ENCODE data around the gene OR4D10. TPM values are rescaled to one million over a fixed set of nuclear protein-coding genes. Genes with fewer than 3 reads are reported as not detected.
"Not testable (repeated sequence)": the region's sequence is repeated elsewhere in the genome, so short reads cannot be mapped to it uniquely, and the experiment has no call there.

OR4D10 gene
- total RNA-seq, result not detected

GRCh38 chr11:59473015-59473414 lies at the start of gene OR4D10:
Gene OR4D10, plus strand, starts transcription at chr11:59473315. Its CDS starts 4,115 bp downstream, at chr11:59477430.
- Mint-ChIP-seq H3K4me1 (ENCODE audit: low read depth) (no peaks in the 10 kb centered on the region), H3K9me3 (no peaks in the 10 kb centered on the region), H3K4me3 (no peak within 1 kb of the TSS), H3K27ac (no peak within 1 kb of the TSS), H3K27me3 (ENCODE audit: low read depth) (peaks cover 21% of the 10 kb centered on the region), H3K36me3 (ENCODE audit: insufficient read depth in 2 of 2) (no peaks in the 10 kb centered on the region)
- no peak for DNase-seq
- no peak for ATAC-seq (replicated peaks in 1 of 2)

GRCh38 chr11:59423835-59424234 lies 49.3 kb upstream of the OR4D10 start:
- Mint-ChIP-seq H3K4me1 (ENCODE audit: low read depth) (no peaks in the 10 kb centered on the region), H3K27me3 (ENCODE audit: low read depth) (peaks cover 7% of the 10 kb centered on the region), H3K4me3 (no peak overlapping the region), H3K9me3 (no peaks in the 10 kb centered on the region), H3K36me3 (ENCODE audit: insufficient read depth in 2 of 2) (no peaks in the 10 kb centered on the region), H3K27ac (no peak overlapping the region)
- ATAC-seq (replicated peaks in 1 of 2) (no peak), DNase-seq (no peak)

GRCh38 chr11:59425131-59425530 lies 48.0 kb upstream of the OR4D10 start:
- H3K4me3 Mint-ChIP-seq, result no peak overlapping the region
- H3K27ac Mint-ChIP-seq, result no peak overlapping the region
- no peaks in the 10 kb centered on the region for H3K9me3 Mint-ChIP-seq
- H3K36me3 Mint-ChIP-seq (ENCODE audit: insufficient read depth in 2 of 2), result no peaks in the 10 kb centered on the region
- H3K4me1 Mint-ChIP-seq (ENCODE audit: low read depth), result no peaks in the 10 kb centered on the region
- no peak for DNase-seq
- peaks cover 15% of the 10 kb centered on the region for H3K27me3 Mint-ChIP-seq (ENCODE audit: low read depth)
- no peak for ATAC-seq (replicated peaks in 1 of 2)

GRCh38 chr11:59426361-59427067 lies 46.6 kb upstream of the OR4D10 start, which contains the start of gene OR5A2:
Gene OR5A2, minus strand, starts transcription at chr11:59426413. Its CDS starts 3,460 bp downstream, at chr11:59422953.
- no peaks in the 10 kb centered on the region for H3K4me1 Mint-ChIP-seq (ENCODE audit: low read depth)
- H3K9me3 Mint-ChIP-seq, result no peaks in the 10 kb centered on the region
- H3K27me3 Mint-ChIP-seq (ENCODE audit: low read depth), result peaks cover 20% of the 10 kb centered on the region
- H3K4me3 Mint-ChIP-seq, result no peak within 1 kb of the TSS
- H3K27ac Mint-ChIP-seq, result no peak within 1 kb of the TSS
- DNase-seq (no peak), ATAC-seq (replicated peaks in 1 of 2) (no peak)
- H3K36me3 Mint-ChIP-seq (ENCODE audit: insufficient read depth in 2 of 2), result no peaks in the 10 kb centered on the region

- Mint-ChIP-seq H3K4me1 (ENCODE audit: low read depth) (no peaks in the 10 kb centered on the region), H3K4me3 (no peak overlapping the region), H3K36me3 (ENCODE audit: insufficient read depth in 2 of 2) (no peaks in the 10 kb centered on the region), H3K27me3 (ENCODE audit: low read depth) (peaks cover 25% of the 10 kb centered on the region), H3K9me3 (no peaks in the 10 kb centered on the region), H3K27ac (no peak overlapping the region)
- DNase-seq, result no peak
- ATAC-seq (replicated peaks in 1 of 2), result no peak
Observed at GRCh38 chr11:59427068-59427382, 46.1 kb upstream of the OR4D10 start.

- Mint-ChIP-seq H3K4me1 (ENCODE audit: low read depth) (no peaks in the 10 kb centered on the region), H3K27ac (no peak overlapping the region), H3K4me3 (no peak overlapping the region), H3K27me3 (ENCODE audit: low read depth) (peaks cover 33% of the 10 kb centered on the region), H3K9me3 (no peaks in the 10 kb centered on the region), H3K36me3 (ENCODE audit: insufficient read depth in 2 of 2) (no peaks in the 10 kb centered on the region)
- DNase-seq, result peak; percentile 36 to 52
- ATAC-seq (replicated peaks in 1 of 2), result peak; percentile 45 to 55
Observed at GRCh38 chr11:59429924-59430516, 43.1 kb upstream of the OR4D10 start.

- Mint-ChIP-seq H3K36me3 (ENCODE audit: insufficient read depth in 2 of 2) (no peaks in the 10 kb centered on the region), H3K9me3 (no peaks in the 10 kb centered on the region), H3K27me3 (ENCODE audit: low read depth) (peaks cover 22% of the 10 kb centered on the region), H3K4me1 (ENCODE audit: low read depth) (no peaks in the 10 kb centered on the region), H3K4me3 (no peak within 1 kb of the TSS), H3K27ac (no peak within 1 kb of the TSS)
- ATAC-seq (replicated peaks in 1 of 2) (no peak), DNase-seq (no peak)
Observed at GRCh38 chr11:59436169-59436568, 36.9 kb upstream of the OR4D10 start, which contains the start of gene OR5A1. Gene OR5A1, plus strand, starts transcription at chr11:59436469. Its CDS starts 6,700 bp downstream, at chr11:59443169.

- Mint-ChIP-seq H3K27ac (no peak overlapping the region), H3K4me3 (no peak overlapping the region), H3K27me3 (ENCODE audit: low read depth) (peaks cover 7% of the 10 kb centered on the region), H3K4me1 (ENCODE audit: low read depth) (no peaks in the 10 kb centered on the region), H3K36me3 (ENCODE audit: insufficient read depth in 2 of 2) (no peaks in the 10 kb centered on the region), H3K9me3 (no peaks in the 10 kb centered on the region)
- DNase-seq, result no peak
- no peak for ATAC-seq (replicated peaks in 1 of 2)
Observed at GRCh38 chr11:59437770-59438169, 35.3 kb upstream of the OR4D10 start.

- not testable (repeated sequence) for DNase-seq; H3K4me3 Mint-ChIP-seq; ATAC-seq (replicated peaks in 1 of 2); H3K27me3 Mint-ChIP-seq (ENCODE audit: low read depth); H3K4me1 Mint-ChIP-seq (ENCODE audit: low read depth); H3K9me3 Mint-ChIP-seq; H3K36me3 Mint-ChIP-seq (ENCODE audit: insufficient read depth in 2 of 2); H3K27ac Mint-ChIP-seq
Observed at GRCh38 chr11:59445624-59446023, 27.5 kb upstream of the OR4D10 start.

- ATAC-seq (replicated peaks in 1 of 2) (no peak), DNase-seq (no peak)
- Mint-ChIP-seq H3K9me3 (peaks cover 0 to 4% of the 10 kb centered on the region in 2 donors), H3K36me3 (ENCODE audit: insufficient read depth in 2 of 2) (peaks cover 0 to 2% of the 10 kb centered on the region in 2 donors), H3K27me3 (ENCODE audit: low read depth) (peaks cover 5% of the 10 kb centered on the region), H3K4me3 (no peak overlapping the region), H3K27ac (no peak overlapping the region), H3K4me1 (ENCODE audit: low read depth) (no peaks in the 10 kb centered on the region)
Observed at GRCh38 chr11:59448484-59448883, 24.6 kb upstream of the OR4D10 start.

- DNase-seq (no peak), ATAC-seq (replicated peaks in 1 of 2) (no peak)
- H3K9me3 Mint-ChIP-seq, result no peaks in the 10 kb centered on the region
- H3K4me1 Mint-ChIP-seq (ENCODE audit: low read depth), result no peaks in the 10 kb centered on the region
- peaks cover 10% of the 10 kb centered on the region for H3K27me3 Mint-ChIP-seq (ENCODE audit: low read depth)
- H3K27ac Mint-ChIP-seq, result no peak within 1 kb of the TSS
- no peak within 1 kb of the TSS for H3K4me3 Mint-ChIP-seq
- H3K36me3 Mint-ChIP-seq (ENCODE audit: insufficient read depth in 2 of 2), result no peaks in the 10 kb centered on the region
Observed at GRCh38 chr11:59456661-59457060, 16.5 kb upstream of the OR4D10 start, which contains the start of gene OR4D6. Gene OR4D6, plus strand, starts transcription at chr11:59456961. Its CDS starts 0 bp downstream, at chr11:59456961.

GRCh38 chr11:59459916-59460315 lies 13.2 kb upstream of the OR4D10 start:
- ATAC-seq (replicated peaks in 1 of 2), result no peak
- no peak for DNase-seq
- Mint-ChIP-seq H3K36me3 (ENCODE audit: insufficient read depth in 2 of 2) (no peaks in the 10 kb centered on the region), H3K27ac (no peak overlapping the region), H3K9me3 (no peaks in the 10 kb centered on the region), H3K27me3 (ENCODE audit: low read depth) (peaks cover 29% of the 10 kb centered on the region), H3K4me1 (ENCODE audit: low read depth) (no peaks in the 10 kb centered on the region), H3K4me3 (no peak overlapping the region)

- ATAC-seq (replicated peaks in 1 of 2) (no peak), DNase-seq (no peak)
- no peak overlapping the region for H3K4me3 Mint-ChIP-seq
- no peak overlapping the region for H3K27ac Mint-ChIP-seq
- H3K4me1 Mint-ChIP-seq (ENCODE audit: low read depth), result no peaks in the 10 kb centered on the region
- peaks cover 20% of the 10 kb centered on the region for H3K27me3 Mint-ChIP-seq (ENCODE audit: low read depth)
- no peaks in the 10 kb centered on the region for H3K36me3 Mint-ChIP-seq (ENCODE audit: insufficient read depth in 2 of 2)
- H3K9me3 Mint-ChIP-seq, result no peaks in the 10 kb centered on the region
Observed at GRCh38 chr11:59463190-59463641, 9.9 kb upstream of the OR4D10 start.

All from activated T-cell treated with anti-CD3 and anti-CD28 coated beads, Interleukin-2, amount 50 U/mL, for 72 hours (primary cell).